ENCODE measurements around the gene IL36B. TPM values are rescaled to one million over a fixed set of nuclear protein-coding genes. Genes with fewer than 3 reads are reported as not detected.

The IL36B gene
- total RNA-seq, 1 experiment from 2014 or later, result not detected

GRCh38 chr2:113018509-113018908, 34.2 kb downstream of the IL36B start:
- intact Hi-C loops (cut with micrococcal nuclease; ENCODE audit: unreplicated experiment), result no loop called here
- Histone ChIP-seq H3K4me2 (no peak overlapping the region), H3K27me3 (ENCODE audit: insufficient read depth, low read depth) (no peaks in the 10 kb centered on the region), H4K20me1 (ENCODE audit: insufficient read depth) (no peaks in the 10 kb centered on the region), H3F3A (ENCODE audit: insufficient read depth, low read depth) (peaks cover under 1% of the 10 kb centered on the region; the same call in 1 of the 2 replicates), H2AFZ (no peak overlapping the region), H3K9me2 (ENCODE audit: insufficient read depth) (no peaks in the 10 kb centered on the region), H3K79me2 (ENCODE audit: low read depth) (no peaks in the 10 kb centered on the region), H3K36me3 (ENCODE audit: low read depth) (no peaks in the 10 kb centered on the region), H3K4me1 (replicated peaks; ENCODE audit: insufficient read depth) (no peaks in the 10 kb centered on the region), H3K27ac (no peak overlapping the region), H3K4me3 (no peak overlapping the region), H3K9me3 (ENCODE audit: insufficient read depth, low read depth) (no peaks in the 10 kb centered on the region; the same call in 1 of the 2 replicates)
- no peak for DNase-seq
- ChIA-PET POLR2A (ENCODE audit: unreplicated experiment) (no interaction called here), CTCF (no interaction called here)
- no TSS peak for BruUV-seq (replicated peaks)
- no peak for TF ChIP-seq EZH2 (IDR thresholded peaks at IDR 0.05; ENCODE audit: low read depth)
- no peak for TF ChIP-seq CTCF (conservative IDR thresholded peaks at IDR 0.05)

GRCh38 chr2:113015655-113016054, 37.0 kb downstream of the IL36B start:
- peaks cover 13% of the 10 kb centered on the region for H3K4me1 ChIP-seq (replicated peaks; ENCODE audit: insufficient read depth)
- intact Hi-C loops (cut with micrococcal nuclease; ENCODE audit: unreplicated experiment), result no loop called here
- H3K4me2 ChIP-seq, result no peak overlapping the region
- H2AFZ ChIP-seq, result no peak overlapping the region
- no peak for TF ChIP-seq CTCF (conservative IDR thresholded peaks at IDR 0.05)
- no peak for TF ChIP-seq EZH2 (IDR thresholded peaks at IDR 0.05; ENCODE audit: low read depth)
- H3K9me3 ChIP-seq (ENCODE audit: insufficient read depth, low read depth), result peaks cover 10% of the 10 kb centered on the region; the same call in 1 of the 2 replicates
- ChIA-PET CTCF (no interaction called here), POLR2A (ENCODE audit: unreplicated experiment) (no interaction called here)
- H3K9me2 ChIP-seq (ENCODE audit: insufficient read depth), result no peaks in the 10 kb centered on the region
- H3K36me3 ChIP-seq (ENCODE audit: low read depth), result peaks cover 2% of the 10 kb centered on the region; the same call in 1 of the 2 replicates
- no peaks in the 10 kb centered on the region for H3K27me3 ChIP-seq (ENCODE audit: insufficient read depth, low read depth)
- no peak overlapping the region for H3K27ac ChIP-seq
- H3F3A ChIP-seq (ENCODE audit: insufficient read depth, low read depth), result peaks cover 16% of the 10 kb centered on the region
- DNase-seq, result no peak
- no peak overlapping the region for H3K4me3 ChIP-seq
- no TSS peak for BruUV-seq (replicated peaks)
- H3K79me2 ChIP-seq (ENCODE audit: low read depth), result no peaks in the 10 kb centered on the region
- H4K20me1 ChIP-seq (ENCODE audit: insufficient read depth), result no peaks in the 10 kb centered on the region

DNA sequence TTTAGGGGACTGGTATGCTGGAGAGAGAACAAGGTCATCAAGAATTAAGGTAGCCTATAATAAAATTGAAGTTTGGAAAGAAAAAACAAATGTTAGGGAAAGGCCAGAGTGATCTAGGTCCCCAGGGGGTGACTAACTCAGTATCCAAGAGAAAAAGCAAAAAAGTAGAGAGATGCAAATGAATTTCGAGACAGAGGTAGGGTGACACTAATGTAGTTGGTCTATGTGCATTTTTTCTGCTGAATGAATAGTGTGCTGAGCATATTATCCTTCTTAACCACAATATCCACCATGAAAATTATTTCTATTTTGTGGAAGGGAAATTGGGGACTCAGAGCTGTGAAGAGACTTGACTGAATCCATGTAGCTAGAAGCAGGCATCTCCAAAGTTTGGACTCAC, 37.6 kb downstream of the IL36B start:
- POLR2A ChIA-PET (ENCODE audit: unreplicated experiment), result no interaction called here
- no peak overlapping the region for H3K27ac ChIP-seq
- H4K20me1 ChIP-seq (ENCODE audit: insufficient read depth), result no peaks in the 10 kb centered on the region
- intact Hi-C loops (cut with micrococcal nuclease; ENCODE audit: unreplicated experiment), result no loop called here
- CTCF ChIA-PET, result no interaction called here
- peaks cover 10% of the 10 kb centered on the region; the same call in 1 of the 2 replicates for H3K9me3 ChIP-seq (ENCODE audit: insufficient read depth, low read depth)
- no peaks in the 10 kb centered on the region for H3K27me3 ChIP-seq (ENCODE audit: insufficient read depth, low read depth)
- peaks cover 19% of the 10 kb centered on the region for H3F3A ChIP-seq (ENCODE audit: insufficient read depth, low read depth)
- H3K9me2 ChIP-seq (ENCODE audit: insufficient read depth), result no peaks in the 10 kb centered on the region
- BruUV-seq (replicated peaks), result no TSS peak
- peaks cover 2% of the 10 kb centered on the region; the same call in 1 of the 2 replicates for H3K36me3 ChIP-seq (ENCODE audit: low read depth)
- no peak for TF ChIP-seq EZH2 (IDR thresholded peaks at IDR 0.05; ENCODE audit: low read depth)
- no peak for TF ChIP-seq CTCF (conservative IDR thresholded peaks at IDR 0.05)
- H2AFZ ChIP-seq, result no peak overlapping the region
- H3K4me1 ChIP-seq (replicated peaks; ENCODE audit: insufficient read depth), result peaks cover 16% of the 10 kb centered on the region
- DNase-seq, result no peak
- no peak overlapping the region for H3K4me3 ChIP-seq
- no peak overlapping the region for H3K4me2 ChIP-seq
- H3K79me2 ChIP-seq (ENCODE audit: low read depth), result no peaks in the 10 kb centered on the region
